Measurements from ENCODE around the gene ENTPD3. TPM values are rescaled to one million over a fixed set of nuclear protein-coding genes. Genes with fewer than 3 reads are reported as not detected.

Gene ENTPD3
- total and polyA plus RNA-seq, 2 of the 8 experiments (the other 6 are each of a cell fraction or from before 2014, with no cell fraction given) = 0.60 to 1.0 TPM

- Histone ChIP-seq H3K27ac (ENCODE audit: low read depth, low read length) (no peak overlapping the region), H3K79me1 (ENCODE audit: low read depth, low read length) (no peaks in the 10 kb centered on the region), H3K14ac (ENCODE audit: insufficient read length) (no peak overlapping the region), H4K20me1 (replicated peaks in 1 of 2; ENCODE audit: control insufficient read depth in 1 of 2, insufficient read depth in 2 of 2, low read length in 2 of 2) (no peaks in the 10 kb centered on the region), H3K9me3 (ENCODE audit: insufficient read depth in 2 of 2, low read depth in 1 of 2, low read length in 1 of 2) (no peaks in the 10 kb centered on the region), H3K4me3 (ENCODE audit: extremely low read depth in 1 of 4, insufficient read depth in 2 of 4, low read depth in 3 of 4, low read length in 4 of 4) (peak overlapping the region in 2 of 4 experiments; percentile 72 to 88; a peak in 6 of 8 replicates), H3K56ac (replicated peaks; ENCODE audit: insufficient read length, low read depth, low read length) (no peak overlapping the region), H3K4me1 (replicated peaks in 1 of 4; ENCODE audit: control insufficient read depth in 3 of 4, insufficient read depth in 4 of 4, low read length in 3 of 4) (peaks cover 0 to 8% (median 3%) of the 10 kb centered on the region in 4 experiments; a peak in 2 of 7 replicates), H3K23ac (ENCODE audit: insufficient read length) (no peak overlapping the region), H3K9ac (replicated peaks in 1 of 4; ENCODE audit: extremely low read depth in 1 of 4, low read depth in 3 of 4, low read length in 3 of 4) (no peak overlapping the region), H2AK5ac (ENCODE audit: low read depth, low read length) (no peak overlapping the region), H3K18ac (ENCODE audit: extremely low read depth, low read length) (no peak overlapping the region; the same call in 1 of the 2 replicates), H2BK5ac (ENCODE audit: low read depth, low read length) (no peak overlapping the region), H2AFZ (ENCODE audit: low read length) (peak overlapping the region; percentile 54; the same call in 1 of the 2 replicates), H4K5ac (ENCODE audit: insufficient read length, low read depth, low read length) (no peak overlapping the region), H2BK20ac (ENCODE audit: low read length) (no peak overlapping the region), H3K4ac (replicated peaks; ENCODE audit: insufficient read length, low read depth, low read length) (no peak overlapping the region), H3K36me3 (ENCODE audit: control insufficient read depth in 2 of 4, insufficient read depth in 4 of 4, low read length in 3 of 4) (peaks cover 0 to 4% (median 0%) of the 10 kb centered on the region in 4 experiments; a peak in 1 of 8 replicates), H4K8ac (ENCODE audit: extremely low read depth, insufficient read depth, low read length) (no peak overlapping the region), H3K23me2 (ENCODE audit: low read depth, low read length) (no peaks in the 10 kb centered on the region), H2BK12ac (ENCODE audit: low read depth, low read length) (no peak overlapping the region), H3K79me2 (ENCODE audit: control insufficient read depth in 1 of 2, insufficient read depth in 2 of 2, low read length in 2 of 2) (no peaks in the 10 kb centered on the region), H3K4me2 (ENCODE audit: insufficient read depth in 1 of 2, low read depth in 2 of 2, low read length in 2 of 2) (peak overlapping the region; percentile 63 to 82), H4K91ac (replicated peaks; ENCODE audit: insufficient read length, low read length) (no peak overlapping the region), H3K27me3 (replicated peaks in 1 of 4; ENCODE audit: control insufficient read depth in 3 of 4, extremely low read depth in 1 of 4, insufficient read depth in 3 of 4, low read length in 3 of 4) (no peaks in the 10 kb centered on the region), H2BK15ac (ENCODE audit: low read length) (no peak overlapping the region), H2BK120ac (replicated peaks; ENCODE audit: low read depth, low read length) (no peak overlapping the region)
- DNase-seq (ENCODE audit: low read depth in 1 of 2, low spot score in 2 of 2) (no peak), FAIRE-seq (no peak)
- ChIA-PET POLR2A (ENCODE audit: partially characterized antibody) (interaction anchor here (1.3 to 4.2 kb wide), 8 partner anchors 9 to 47 kb away, joined by 5 to 42 read pairs (median 6); partner anchors contain the start of genes RPL14, ZNF620 and ZNF621), CTCF (ENCODE audit: partially characterized antibody) (interaction anchor here (1.0 to 1.5 kb wide), 2 partner anchors 28 to 151 kb away, joined by 4 to 5 read pairs; partner anchors contain the start of gene ZNF620)
- 69% methylated on average over 4 of the region's 4 CpGs; no CpG with 5 or more reads in 1 of the 2 experiments for WGBS, 2 experiments (ENCODE audit: extremely low coverage in 1 of 2, insufficient coverage in 1 of 2, insufficient read length in 1 of 2, insufficient replicate concordance in 2 of 2, low coverage in 1 of 2, low lambda C conversion rate in 2 of 2, missing lambda C conversion rate in 1 of 2)
- no peak for TF ChIP-seq MAX (IDR thresholded peaks at IDR 0.05)
- no peak for TF ChIP-seq RAD21 (IDR thresholded peaks at IDR 0.05 in 1 of 2, conservative IDR thresholded peaks at IDR 0.05 in 1 of 2; ENCODE audit: low read depth in 2 of 2, low read length in 2 of 2)
- TF ChIP-seq EZH2 (IDR thresholded peaks at IDR 0.05; ENCODE audit: low read depth, low read length, severe bottlenecking) = no peak
- TF ChIP-seq KDM4A (IDR thresholded peaks at IDR 0.05; ENCODE audit: low read depth, low read length, severe bottlenecking) = no peak
- TF ChIP-seq CHD1 (IDR thresholded peaks at IDR 0.05; ENCODE audit: low read depth, low read length) = no peak
- no peak for TF ChIP-seq GTF2F1 (IDR thresholded peaks at IDR 0.05; ENCODE audit: borderline replicate concordance, low read depth, low read length)
- no peak for TF ChIP-seq SUZ12 (IDR thresholded peaks at IDR 0.05; ENCODE audit: low read length)
- no peak for TF ChIP-seq SAP30 (IDR thresholded peaks at IDR 0.05; ENCODE audit: insufficient read depth, insufficient replicate concordance, low read length)
- TF ChIP-seq PHF8 (conservative IDR thresholded peaks at IDR 0.05; ENCODE audit: low read depth, low read length) = no peak
- TF ChIP-seq SRF (IDR thresholded peaks at IDR 0.05; ENCODE audit: low read depth, low read length) = no peak
- no peak for TF ChIP-seq EGR1 (IDR thresholded peaks at IDR 0.05; ENCODE audit: borderline replicate concordance, low read depth, low read length)
- no peak for TF ChIP-seq TAF1 (IDR thresholded peaks at IDR 0.05; ENCODE audit: low read depth, low read length)
Measured at GRCh38 chr3:40477666-40478065, 90.7 kb downstream of the ENTPD3 start.
